Measurements from ENCODE around the gene ADAM8.

DNA sequence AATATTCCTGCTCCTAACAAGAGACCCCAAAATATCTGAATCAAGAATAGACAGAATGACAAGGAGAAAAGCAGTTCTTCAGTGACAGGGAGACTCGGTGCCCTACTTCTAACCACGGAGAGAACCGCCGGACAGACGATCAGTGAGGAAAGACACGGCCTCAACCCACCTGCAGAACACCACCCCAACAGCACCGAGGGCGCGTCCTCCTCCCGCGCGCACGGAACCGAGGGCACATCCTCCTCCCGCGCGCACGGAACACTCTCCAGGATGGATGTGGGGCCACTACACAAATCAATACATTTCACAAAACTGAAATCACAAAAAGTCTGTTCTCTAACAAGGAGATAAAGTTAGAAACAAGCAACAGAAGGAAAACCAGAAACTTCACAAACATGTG, 9.7 kb upstream of the ADAM8 start:
- TF ChIP-seq GATA3 (IDR thresholded peaks at IDR 0.05; ENCODE audit: low read depth, low read length) (no peak), GATA2 (IDR thresholded peaks at IDR 0.05; ENCODE audit: low read depth, low read length) (no peak)
